ENCODE measurements around the gene HECW1.
A peak's percentile ranks its signal among the peaks of the same experiment; 100 is the strongest.

The HECW1 gene

DNA sequence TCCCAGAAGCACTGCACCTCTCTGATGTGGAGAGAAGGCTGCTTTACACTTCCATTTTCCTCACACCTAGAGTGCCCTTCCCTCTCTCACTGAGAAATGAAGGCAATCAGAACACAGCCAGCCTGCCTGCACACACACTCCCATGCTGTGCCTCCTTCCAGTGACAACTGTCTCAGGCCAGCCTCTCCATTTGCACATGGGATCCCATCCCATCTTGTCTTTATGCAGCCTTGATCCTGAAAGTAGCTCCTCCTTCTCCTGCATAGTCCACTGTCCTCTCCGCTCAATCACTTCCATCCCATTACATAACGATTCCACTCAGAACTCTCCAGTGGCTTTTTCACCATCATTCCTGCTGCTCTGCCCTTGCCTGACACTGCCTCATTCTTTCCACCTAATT lies 266.8 kb downstream of the HECW1 start:
- no peak for DNase-seq

GRCh38 chr7:43384616-43385308 lies 272.3 kb downstream of the HECW1 start:
- DNase-seq, result no peak

DNA sequence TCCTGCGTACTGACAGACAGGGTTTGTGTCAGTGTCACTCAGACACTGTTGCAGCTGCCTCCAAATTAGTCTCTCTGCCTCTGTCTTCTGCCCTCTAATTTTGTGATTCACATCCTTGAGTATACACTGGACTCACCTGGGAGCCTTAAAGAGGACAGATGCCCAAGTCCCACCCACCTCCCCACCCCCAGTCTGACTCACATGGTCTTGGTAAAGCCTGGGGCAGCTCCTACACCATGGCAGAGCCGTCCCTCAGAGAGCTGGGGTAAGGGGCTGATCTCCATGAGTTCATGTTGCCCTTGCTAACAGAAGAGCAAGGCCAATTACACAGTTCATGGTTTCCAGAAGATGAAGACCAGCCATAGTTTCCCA lies 272.8 kb downstream of the HECW1 start:
- no peak for DNase-seq

- DNase-seq, result peak; percentile 9
These were observed 273.4 kb downstream of the HECW1 start for GRCh38 chr7:43385856-43386255.

DNA sequence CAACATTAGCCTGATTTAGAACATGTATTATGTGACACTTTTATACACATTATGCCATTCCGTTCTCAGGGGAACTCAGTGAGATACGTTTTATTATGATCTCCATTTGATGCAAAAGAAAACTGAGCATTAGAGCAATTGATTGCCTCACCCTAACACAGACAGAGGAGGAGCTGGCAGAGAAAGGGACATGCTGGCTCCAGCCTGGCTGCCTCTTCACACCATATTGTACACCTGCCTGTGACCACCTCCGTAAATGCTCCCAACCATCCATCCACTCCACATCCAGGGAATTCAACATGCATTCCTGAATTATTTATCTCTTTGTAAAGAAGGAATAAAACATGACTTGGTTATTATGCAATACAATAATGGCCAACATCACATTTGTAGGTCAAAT lies 275.5 kb downstream of the HECW1 start:
- no peak for DNase-seq

GRCh38 chr7:43390576-43390975 lies 278.1 kb downstream of the HECW1 start:
- DNase-seq, result no peak

DNA sequence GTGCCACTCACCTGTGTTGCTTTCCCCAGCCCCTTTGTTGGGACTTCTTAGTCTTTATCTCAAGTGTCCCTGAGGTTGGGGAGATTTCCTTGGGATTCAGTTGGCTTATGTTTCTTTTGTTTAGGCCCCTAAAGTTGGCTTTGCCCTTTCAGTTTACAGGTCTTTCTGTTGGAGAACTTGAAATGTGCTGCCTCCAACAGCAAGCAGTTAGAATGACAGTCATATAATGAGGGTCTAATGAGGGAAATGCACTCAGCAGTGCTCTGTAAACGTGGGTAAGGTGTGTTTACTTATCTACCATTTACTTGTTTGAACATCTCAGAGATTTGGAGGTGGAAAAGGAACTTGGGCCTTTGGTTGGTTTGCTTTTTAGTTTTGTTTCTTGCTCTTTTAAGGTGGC lies 279.1 kb downstream of the HECW1 start:
- no peak for DNase-seq

DNA sequence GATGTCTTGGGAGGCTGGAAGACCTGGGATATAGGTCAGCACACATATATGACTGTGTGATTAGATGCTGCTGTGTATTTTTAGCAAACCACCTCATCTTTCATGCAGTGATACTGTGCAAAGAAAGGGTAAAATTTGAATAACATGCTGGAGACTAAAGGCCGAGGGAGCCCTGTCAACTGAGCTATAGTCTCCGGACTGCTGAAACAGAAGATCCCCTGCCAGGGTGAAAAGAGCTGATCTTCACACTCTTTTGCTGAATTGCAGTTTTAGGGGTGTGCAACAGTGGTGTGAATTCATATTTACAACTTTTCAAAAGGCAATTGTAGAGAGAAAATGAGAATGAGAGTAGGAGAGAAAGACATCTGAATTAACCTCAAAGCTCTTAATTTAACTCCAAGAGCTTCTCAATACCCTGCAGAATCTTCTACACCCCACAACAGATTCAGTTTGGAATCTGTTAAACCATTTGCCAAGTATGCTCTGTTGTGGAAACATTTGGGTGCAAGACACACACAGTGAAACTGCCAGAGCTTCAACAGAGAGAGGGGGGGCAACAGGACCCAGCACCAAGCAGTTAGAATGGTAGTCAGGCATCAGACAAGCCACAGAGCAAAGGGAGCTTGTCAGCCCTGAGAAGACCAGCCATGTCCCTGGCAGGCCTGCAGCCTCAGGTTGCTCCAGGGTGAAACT lies 280.3 kb downstream of the HECW1 start:
- DNase-seq, result no peak

- DNase-seq, result peak; percentile 4
These were observed 282.1 kb downstream of the HECW1 start for GRCh38 chr7:43394441-43395130.

GRCh38 chr7:43395351-43395750 lies 282.9 kb downstream of the HECW1 start:
- DNase-seq, result no peak

DNA sequence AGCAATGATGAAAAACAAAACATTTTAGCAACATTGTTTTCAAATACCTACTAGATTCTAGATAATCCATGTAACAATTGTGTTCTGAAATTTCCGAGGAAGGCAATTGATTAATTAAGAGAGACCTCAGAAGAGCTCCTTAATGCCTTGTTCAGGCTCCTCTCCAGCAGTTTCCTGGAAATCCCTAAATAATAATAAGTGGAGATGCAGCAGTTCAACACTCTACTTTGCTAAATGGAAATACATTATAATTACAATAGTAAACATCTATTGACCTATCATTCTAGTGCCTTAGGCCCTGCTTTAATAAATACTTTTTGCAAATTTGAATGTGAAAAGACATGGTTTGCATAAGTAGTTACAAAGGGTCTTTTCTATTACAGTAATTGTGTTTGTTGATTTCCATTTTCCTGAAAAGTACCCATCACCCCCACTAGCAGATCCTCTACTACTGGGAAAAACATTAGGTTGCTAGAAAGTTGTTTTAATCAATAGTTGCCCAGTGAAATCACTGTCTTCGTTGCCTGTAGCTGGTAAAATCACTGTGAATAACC lies 283.8 kb downstream of the HECW1 start:
- DNase-seq, result no peak

DNA sequence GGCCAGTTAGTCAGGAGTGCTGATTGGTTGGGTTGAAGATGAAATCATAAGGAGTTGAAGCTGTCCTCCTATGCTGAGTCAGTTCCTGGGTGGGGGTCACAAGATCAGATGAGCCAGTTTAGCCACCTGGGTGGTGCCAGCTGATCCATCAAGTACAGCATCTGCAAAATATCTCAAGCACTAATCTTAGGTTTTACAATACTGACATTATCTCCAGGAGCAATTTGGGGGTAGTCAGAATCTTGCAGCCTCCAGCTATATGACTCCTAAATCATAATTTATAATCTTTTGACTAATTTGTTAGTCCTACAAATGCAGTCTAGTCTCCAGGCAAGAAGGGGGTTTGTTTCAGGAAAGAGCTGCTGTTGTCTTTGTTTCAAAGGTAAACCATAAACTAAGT lies 286.4 kb downstream of the HECW1 start:
- DNase-seq, result no peak

DNA sequence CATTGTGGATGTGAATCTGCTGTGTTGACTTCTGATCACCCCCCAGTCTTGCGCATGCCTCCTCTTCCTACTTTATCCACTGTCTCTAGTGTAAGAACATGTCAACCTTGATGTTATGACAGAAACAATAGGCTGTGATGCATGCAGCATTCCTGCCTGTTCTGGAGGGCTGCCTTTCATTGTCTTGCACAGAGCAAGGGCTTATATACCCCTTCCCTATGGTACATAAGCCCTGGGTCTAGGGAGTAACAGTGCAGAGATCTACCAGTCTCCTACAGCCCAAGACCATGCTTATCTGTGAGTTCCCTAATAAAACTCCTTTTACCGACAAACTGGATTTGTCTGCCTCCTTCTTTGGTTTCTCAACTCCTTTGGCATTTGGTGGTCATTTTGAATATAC lies 293.5 kb downstream of the HECW1 start:
- no peak for DNase-seq

GRCh38 chr7:43406961-43407360 lies 294.5 kb downstream of the HECW1 start:
- no peak for DNase-seq

- DNase-seq, result no peak
These were observed 296.5 kb downstream of the HECW1 start for GRCh38 chr7:43408981-43409380.

DNA sequence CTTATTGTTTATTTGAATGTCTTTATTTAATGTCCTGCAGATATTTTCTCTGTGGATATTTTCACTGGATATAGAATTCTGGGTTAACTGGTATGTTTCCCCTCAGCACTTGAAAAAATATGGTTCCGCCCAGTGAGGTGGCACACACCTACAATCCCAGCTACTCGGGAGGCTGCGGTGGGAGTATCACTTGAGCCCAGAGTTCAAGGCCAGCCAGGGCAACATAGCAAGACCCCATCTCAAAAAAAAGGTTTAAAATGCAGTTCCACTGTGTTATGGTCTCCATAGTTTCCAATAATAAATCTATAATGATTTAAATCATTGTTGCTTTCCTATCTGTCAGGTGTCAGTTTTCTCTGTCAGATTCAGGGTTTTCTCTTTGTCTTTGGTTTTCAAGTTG lies 305.0 kb downstream of the HECW1 start:
- DNase-seq, result no peak

DNA sequence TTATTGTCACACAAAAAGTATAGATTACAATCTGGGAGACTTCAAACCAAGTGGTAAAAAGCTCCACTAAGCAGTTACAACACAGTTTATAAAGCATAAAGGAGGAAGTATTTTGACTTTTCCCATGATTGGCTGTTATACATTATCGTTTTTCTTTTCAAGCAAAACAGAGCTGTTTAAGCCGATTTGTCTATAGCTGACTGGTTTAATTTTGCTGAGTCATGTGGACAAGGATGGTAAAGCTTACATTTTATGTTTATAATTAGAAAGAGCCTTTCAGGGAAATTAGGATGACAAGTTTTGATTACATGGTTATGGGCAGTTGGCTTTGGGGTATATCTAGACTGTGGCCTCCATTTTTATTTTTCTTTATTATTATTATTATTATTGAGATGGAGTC lies 318.0 kb downstream of the HECW1 start:
- DNase-seq, result no peak

GRCh38 chr7:43431020-43431595 lies 318.7 kb downstream of the HECW1 start:
- DNase-seq, result peak; percentile 63

DNA sequence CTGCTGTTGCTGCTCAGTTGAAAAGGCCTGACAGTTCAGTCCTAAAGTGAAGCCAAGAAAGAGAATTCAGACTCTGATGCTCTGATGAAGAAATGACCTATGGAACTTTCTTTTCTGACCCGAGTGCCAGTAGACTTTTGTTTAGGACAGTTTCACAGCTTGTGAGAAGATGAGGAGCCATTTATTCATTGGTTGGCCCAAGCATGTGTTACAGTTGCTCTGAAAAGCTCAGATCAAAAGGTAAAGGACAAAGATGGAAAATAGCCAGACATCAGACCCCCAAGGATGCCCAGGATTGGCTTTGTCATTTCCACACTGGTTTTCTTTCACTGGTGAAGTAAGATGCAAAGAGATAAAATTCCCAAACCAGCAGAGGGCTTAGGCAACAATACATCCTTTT lies 321.2 kb downstream of the HECW1 start:
- DNase-seq, result no peak

DNA sequence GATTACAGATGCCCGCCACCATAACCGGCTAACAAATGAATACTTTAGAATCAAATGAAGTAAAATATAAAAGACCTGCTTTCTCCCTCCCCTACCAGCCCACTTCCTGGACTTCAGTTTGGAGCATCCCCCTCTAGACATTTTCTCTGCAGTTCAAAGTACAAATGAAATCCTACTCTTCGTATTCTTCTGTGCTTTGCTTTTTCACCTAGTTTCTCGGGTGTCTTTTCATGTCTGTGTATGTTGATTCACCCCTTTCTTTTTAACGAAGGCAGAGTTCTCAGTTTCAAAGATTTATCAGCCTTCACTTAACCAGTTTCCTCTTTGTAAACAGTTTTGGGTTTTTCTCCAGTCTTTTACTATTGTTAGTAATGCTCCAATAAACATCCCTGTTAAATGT lies 324.6 kb downstream of the HECW1 start:
- DNase-seq, result no peak

GRCh38 chr7:43438897-43439479 lies 326.5 kb downstream of the HECW1 start:
- no peak for DNase-seq

DNA sequence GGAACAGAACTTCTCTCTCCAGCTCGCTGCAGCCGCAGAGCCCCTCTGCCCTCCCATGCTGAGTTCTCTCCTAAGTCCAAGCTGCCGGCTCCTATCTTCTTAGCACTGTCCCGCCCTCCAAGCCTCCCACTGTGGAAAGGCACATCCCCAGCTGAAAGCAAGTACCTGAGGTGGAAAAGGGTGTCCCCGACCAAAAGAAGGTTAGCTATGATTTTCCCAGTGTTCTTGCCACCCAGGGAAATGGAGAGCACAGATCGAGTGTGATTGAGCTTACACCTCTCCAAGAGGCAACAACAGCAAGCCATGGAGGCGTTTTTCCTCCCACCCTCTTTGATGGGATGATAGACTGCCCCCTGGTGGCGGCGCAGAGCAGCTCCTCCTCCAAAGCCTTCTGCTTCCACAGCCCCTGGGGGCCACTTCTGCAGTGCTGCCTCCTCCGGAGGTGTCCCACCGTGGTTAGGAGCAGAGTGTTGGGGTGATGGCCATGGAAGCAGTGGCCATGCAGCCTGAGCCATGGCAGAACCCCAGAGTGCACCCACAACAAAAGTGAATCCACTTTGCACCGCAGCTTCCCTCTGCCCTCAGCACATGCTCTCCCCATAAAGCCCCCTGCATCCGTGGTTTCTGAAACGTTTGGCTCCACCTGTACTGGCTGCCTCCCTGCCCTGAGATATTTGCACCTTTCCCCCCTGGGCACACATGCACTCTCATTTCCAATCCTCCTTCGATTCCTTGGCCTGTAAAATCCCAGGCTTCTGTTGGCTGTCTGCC lies 327.4 kb downstream of the HECW1 start:
- DNase-seq, result peak; percentile 34

Data from fibroblast of skin of back (primary cell).